Epithelial cell of esophagus (primary cell): ENCODE results near the gene BAAT.
"Not testable (repeated sequence)": the region's sequence is repeated elsewhere in the genome, so short reads cannot be mapped to it uniquely, and the experiment has no call there.

ENCODE experiments used
- DNase-seq: peaks from one replicate; pipeline ENCODE4 v3.0.0; 2010; ENCODE audit warnings: low read depth
- H3K4me3 ChIP-seq: 2 replicates; pipeline ENCODE4 v1.5.1; 2011; ENCODE audit warnings: mild to moderate bottlenecking, low read length, control low read depth
- TF ChIP-seq, protein P1 (sequence below): IDR thresholded peaks from 2 replicates; pipeline ENCODE4 v1.5.1; 2011; ENCODE audit warnings: low read depth, mild to moderate bottlenecking, low read length, control low read depth, inconsistent platforms; ENCODE audit not compliant: insufficient read depth; ENCODE audit errors: missing control alignments

The BAAT gene

DNA sequence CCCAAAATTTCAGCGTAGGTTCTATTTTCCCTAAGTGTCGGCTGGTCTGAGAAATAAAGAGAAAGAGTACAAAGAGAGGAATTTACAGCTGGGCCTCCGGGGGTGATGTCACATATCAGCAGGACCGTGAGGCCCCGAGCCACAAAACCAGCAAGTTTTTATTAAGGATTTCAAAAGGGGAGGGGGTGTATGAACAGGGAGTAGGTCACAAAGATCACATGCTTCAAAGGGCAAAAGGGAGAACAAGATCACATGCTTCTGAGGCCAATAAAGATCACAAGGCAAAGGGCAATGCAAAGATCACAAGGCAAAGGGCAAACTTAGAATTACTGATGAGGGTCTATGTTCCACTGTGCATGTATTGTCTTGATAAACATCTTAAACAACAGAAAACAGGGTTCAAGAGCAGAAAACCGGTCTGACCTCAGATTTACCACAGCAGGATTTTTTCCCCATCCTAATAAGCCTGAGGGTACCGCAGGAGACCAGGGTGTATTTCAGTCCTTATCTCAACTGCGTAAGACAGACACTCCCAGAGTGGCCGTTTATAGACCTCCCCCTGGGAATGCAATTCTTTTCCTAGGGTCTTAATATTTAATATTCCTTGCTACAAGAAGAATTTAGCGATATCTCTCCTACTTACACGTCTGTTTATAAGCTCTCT lies at the start of gene BAAT:
TSS of gene BAAT (minus strand) at position 134 of the 664 bp plus-strand sequence. CDS start 13,602 bp downstream, outside the sequence.
- H3K4me3 ChIP-seq, DNase-seq: not testable (repeated sequence)

DNA sequence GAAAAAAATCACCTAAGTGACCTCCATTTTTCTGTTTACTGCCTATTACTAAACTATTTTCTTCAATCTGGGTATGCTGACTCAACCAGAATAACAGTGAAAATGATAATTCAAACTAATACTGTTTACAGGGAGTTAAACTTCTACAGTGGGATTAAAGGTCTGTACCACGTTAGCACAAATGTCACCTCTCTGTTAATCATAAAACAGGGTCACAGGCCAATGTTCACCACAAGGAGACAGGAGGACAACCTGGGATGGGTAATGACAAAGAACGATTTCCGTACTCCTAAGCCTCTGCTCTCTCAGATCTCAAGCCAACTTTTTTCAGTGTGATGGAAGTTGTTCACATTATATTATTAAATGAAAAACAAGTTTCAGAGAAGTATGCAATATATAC lies 48.4 kb upstream of the BAAT start:
- H3K4me3 ChIP-seq, result no peak overlapping the region
- TF ChIP-seq, protein P1, sequence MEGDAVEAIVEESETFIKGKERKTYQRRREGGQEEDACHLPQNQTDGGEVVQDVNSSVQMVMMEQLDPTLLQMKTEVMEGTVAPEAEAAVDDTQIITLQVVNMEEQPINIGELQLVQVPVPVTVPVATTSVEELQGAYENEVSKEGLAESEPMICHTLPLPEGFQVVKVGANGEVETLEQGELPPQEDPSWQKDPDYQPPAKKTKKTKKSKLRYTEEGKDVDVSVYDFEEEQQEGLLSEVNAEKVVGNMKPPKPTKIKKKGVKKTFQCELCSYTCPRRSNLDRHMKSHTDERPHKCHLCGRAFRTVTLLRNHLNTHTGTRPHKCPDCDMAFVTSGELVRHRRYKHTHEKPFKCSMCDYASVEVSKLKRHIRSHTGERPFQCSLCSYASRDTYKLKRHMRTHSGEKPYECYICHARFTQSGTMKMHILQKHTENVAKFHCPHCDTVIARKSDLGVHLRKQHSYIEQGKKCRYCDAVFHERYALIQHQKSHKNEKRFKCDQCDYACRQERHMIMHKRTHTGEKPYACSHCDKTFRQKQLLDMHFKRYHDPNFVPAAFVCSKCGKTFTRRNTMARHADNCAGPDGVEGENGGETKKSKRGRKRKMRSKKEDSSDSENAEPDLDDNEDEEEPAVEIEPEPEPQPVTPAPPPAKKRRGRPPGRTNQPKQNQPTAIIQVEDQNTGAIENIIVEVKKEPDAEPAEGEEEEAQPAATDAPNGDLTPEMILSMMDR, result no peak
- no peak for DNase-seq

DNA sequence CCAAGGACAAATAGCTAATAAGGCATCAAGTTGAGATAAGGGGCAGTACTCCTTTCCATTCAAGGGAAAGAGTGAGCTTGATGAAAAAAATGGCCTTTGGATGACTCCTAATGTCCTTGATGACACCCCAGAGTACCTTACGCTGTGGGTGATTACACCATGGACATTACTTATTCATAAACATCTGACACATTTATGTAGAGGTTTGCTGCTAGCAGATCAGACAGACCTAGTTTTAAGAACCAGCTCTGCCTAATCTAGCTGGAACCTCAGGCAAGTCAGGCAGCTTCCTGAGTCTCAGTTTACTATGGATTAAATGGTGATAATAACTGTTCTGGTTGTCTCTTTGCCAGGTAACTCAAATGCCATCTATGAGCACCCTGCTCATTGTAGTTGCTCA lies 47.9 kb upstream of the BAAT start:
- no peak for DNase-seq
- no peak overlapping the region for H3K4me3 ChIP-seq
- TF ChIP-seq, protein P1, result no peak

DNA sequence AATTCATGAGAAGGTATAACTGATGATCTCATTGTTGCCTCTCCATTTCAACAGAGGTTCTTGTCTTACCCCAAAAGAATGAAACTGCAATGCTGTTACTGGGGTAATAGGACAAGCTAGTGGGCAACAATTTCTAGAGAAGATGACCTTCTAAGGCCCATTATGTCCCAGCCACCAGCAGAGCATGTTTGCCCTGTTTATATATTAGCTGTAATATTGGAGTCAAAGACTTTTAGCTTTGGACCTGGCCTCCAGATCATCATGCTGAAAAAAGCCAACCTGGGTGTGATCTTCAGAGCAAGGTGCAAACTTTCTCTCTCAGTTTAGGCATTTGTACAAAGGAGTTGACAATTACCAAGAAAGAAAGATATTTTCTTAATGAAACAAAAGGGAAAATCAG lies 47.4 kb upstream of the BAAT start:
- no peak overlapping the region for H3K4me3 ChIP-seq
- TF ChIP-seq, protein P1, result no peak
- DNase-seq, result no peak

DNA sequence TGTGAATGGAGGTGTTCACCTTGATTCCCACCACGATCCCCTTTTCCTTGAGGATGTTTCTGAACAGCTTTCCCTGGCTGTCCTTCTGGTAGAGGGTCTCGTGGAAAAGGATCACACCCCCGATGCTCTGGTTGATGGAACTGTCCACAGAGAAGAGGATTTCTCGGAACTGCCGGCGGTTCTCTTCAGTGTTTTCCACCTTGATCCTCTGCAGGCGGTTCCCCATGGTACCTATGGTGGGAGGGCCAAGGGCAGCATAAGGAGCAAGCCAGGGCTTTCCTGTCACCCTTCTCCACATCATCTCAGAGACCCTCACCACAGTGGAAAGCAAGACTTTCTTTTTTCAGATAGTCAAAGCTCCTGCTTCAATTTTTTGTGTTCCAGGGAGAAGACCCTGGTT lies 44.9 kb upstream of the BAAT start:
- no peak for DNase-seq
- no peak overlapping the region for H3K4me3 ChIP-seq
- TF ChIP-seq, protein P1, result no peak

DNA sequence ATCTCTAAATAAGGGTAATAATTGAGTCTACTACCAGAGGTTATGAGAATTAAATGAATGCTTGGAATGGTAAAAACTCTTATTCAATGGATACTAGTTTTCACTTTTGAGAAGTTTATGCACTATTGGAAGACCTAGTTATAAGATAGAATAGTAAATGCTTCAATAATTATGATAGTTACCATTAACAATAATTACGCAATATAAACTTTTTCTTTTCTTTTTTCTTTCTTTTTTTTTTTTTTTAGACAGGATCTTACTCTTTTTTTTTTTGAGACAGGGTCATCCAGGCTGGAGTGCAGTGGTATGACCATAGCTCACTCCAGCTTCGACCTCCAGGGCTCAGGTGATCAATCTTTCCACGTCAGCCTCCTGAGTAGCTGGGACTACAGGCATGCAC lies 44.1 kb upstream of the BAAT start:
- TF ChIP-seq, protein P1, result no peak
- no peak for DNase-seq
- no peak overlapping the region for H3K4me3 ChIP-seq

DNA sequence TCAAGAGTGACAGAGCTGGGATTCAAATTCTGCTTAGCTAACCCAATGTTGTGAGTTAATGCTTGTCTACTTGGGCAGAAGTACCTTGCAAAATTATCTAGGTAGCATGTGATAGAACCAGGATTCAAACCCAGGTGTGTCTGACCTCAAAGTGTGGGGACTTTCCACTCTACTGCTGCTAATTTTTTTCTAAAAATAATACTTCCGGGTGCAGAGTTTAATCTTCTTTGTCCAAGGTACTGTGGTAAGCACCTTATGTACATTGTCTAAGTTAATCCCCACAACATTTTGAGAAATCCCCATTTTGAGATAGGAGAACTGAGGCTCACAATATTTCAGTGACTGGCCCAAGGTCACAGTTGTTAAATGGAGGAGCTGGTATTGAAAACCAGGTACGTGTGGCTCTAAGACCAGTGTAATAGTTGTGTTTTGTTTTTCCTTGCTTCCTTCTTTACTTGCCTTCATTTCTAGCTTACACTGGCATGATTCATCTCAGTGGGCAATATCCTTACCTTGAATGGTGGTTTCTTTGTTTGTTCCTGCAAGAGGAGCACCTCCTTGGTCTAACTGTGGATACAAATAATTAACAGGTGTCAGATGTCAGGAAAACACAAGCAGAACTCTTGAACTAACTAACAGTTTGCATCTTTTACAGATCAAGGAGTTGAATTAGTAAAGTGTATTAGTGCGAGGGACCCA lies 43.3 kb upstream of the BAAT start:
- no peak for DNase-seq
- no peak overlapping the region for H3K4me3 ChIP-seq
- TF ChIP-seq, protein P1, result no peak
